ENCODE measurements around the gene BCAP31. TPM values are rescaled to one million over a fixed set of nuclear protein-coding genes. Genes with fewer than 3 reads are reported as not detected.

Gene BCAP31
- total and polyA plus RNA-seq, 2 donors from 2014 or later = 218 to 246 TPM

- FAIRE-seq (no peak), DNase-seq (peak in 1 of 5 donors; percentile 78)
- peaks cover 0 to 11% (median 0%) of the 10 kb centered on the region in 3 donors for H3K4me1 ChIP-seq (ENCODE audit: control insufficient read depth in 2 of 3, insufficient read depth in 2 of 3, low read depth in 1 of 3, low read length in 3 of 3)
- no peak overlapping the region for H3K4me3 ChIP-seq (ENCODE audit: low read length in 3 of 3)
- H3K27ac ChIP-seq (ENCODE audit: low read depth in 2 of 2, low read length in 2 of 2) = no peak overlapping the region
- H3K36me3 ChIP-seq (ENCODE audit: control insufficient read depth in 2 of 3, insufficient read depth in 3 of 3, low read length in 3 of 3) = no peaks in the 10 kb centered on the region
- H3K27me3 ChIP-seq (ENCODE audit: control insufficient read depth, insufficient read depth, low read length) = no peaks in the 10 kb centered on the region
- no peak overlapping the region for H3K9ac ChIP-seq (ENCODE audit: low read length in 3 of 3)
- no peaks in the 10 kb centered on the region for H3K9me3 ChIP-seq (ENCODE audit: control insufficient read depth in 2 of 3, insufficient read depth in 1 of 3, low read length in 3 of 3)
- intact Hi-C loops (cut with DNase I) = no loop called here
- TF ChIP-seq CTCF (IDR thresholded peaks at IDR 0.05; ENCODE audit: borderline replicate concordance, extremely low read depth, insufficient read depth) = no peak
Observed at GRCh38 chrX:153704021-153704526, 20.1 kb downstream of the BCAP31 start.

GRCh38 chrX:153703036-153703370, 21.2 kb downstream of the BCAP31 start:
- TF ChIP-seq CTCF (IDR thresholded peaks at IDR 0.05; ENCODE audit: borderline replicate concordance, extremely low read depth, insufficient read depth) = no peak
- Histone ChIP-seq H3K4me1 (ENCODE audit: control insufficient read depth in 2 of 3, insufficient read depth in 2 of 3, low read depth in 1 of 3, low read length in 3 of 3) (peaks cover 0 to 11% (median 0%) of the 10 kb centered on the region in 3 donors), H3K9me3 (ENCODE audit: control insufficient read depth in 2 of 3, insufficient read depth in 1 of 3, low read length in 3 of 3) (no peaks in the 10 kb centered on the region), H3K9ac (ENCODE audit: low read length in 3 of 3) (no peak overlapping the region), H3K36me3 (ENCODE audit: control insufficient read depth in 2 of 3, insufficient read depth in 3 of 3, low read length in 3 of 3) (no peaks in the 10 kb centered on the region), H3K27ac (ENCODE audit: low read depth in 2 of 2, low read length in 2 of 2) (no peak overlapping the region), H3K27me3 (ENCODE audit: control insufficient read depth, insufficient read depth, low read length) (no peaks in the 10 kb centered on the region), H3K4me3 (ENCODE audit: low read length in 3 of 3) (no peak overlapping the region)
- intact Hi-C loops (cut with DNase I) = no loop called here
- DNase-seq (peak in 1 of 5 donors; percentile 86), FAIRE-seq (no peak)

- Histone ChIP-seq H3K27ac (ENCODE audit: low read depth in 2 of 2, low read length in 2 of 2) (no peak overlapping the region), H3K4me3 (ENCODE audit: low read length in 3 of 3) (no peak overlapping the region), H3K27me3 (ENCODE audit: control insufficient read depth, insufficient read depth, low read length) (no peaks in the 10 kb centered on the region), H3K9ac (ENCODE audit: low read length in 3 of 3) (no peak overlapping the region), H3K9me3 (ENCODE audit: control insufficient read depth in 2 of 3, insufficient read depth in 1 of 3, low read length in 3 of 3) (no peaks in the 10 kb centered on the region), H3K36me3 (ENCODE audit: control insufficient read depth in 2 of 3, insufficient read depth in 3 of 3, low read length in 3 of 3) (no peaks in the 10 kb centered on the region), H3K4me1 (ENCODE audit: control insufficient read depth in 2 of 3, insufficient read depth in 2 of 3, low read depth in 1 of 3, low read length in 3 of 3) (peaks cover 0 to 11% (median 0%) of the 10 kb centered on the region in 3 donors)
- TF ChIP-seq CTCF (IDR thresholded peaks at IDR 0.05; ENCODE audit: borderline replicate concordance, extremely low read depth, insufficient read depth) = no peak
- intact Hi-C loops (cut with DNase I) = no loop called here
- DNase-seq = peak in 1 of 5 donors; percentile 51
- FAIRE-seq = no peak
Observed at GRCh38 chrX:153702336-153703035, 21.7 kb downstream of the BCAP31 start.

All from kidney (tissue), 14 donors.